Activated naive CD4-positive, alpha-beta T cell treated with anti-CD3 and anti-CD28 coated beads, Interleukin-2, amount 50 U/mL, for 24 hours (primary cell): Measurements from ENCODE around the gene AK9.
"Not testable (repeated sequence)": the region's sequence is repeated elsewhere in the genome, so short reads cannot be mapped to it uniquely, and the experiment has no call there.

ENCODE experiments used
- H3K27ac Mint-ChIP-seq: one replicate; pipeline ENCODE4 v1.8.0; 2021; ENCODE audit warnings: mild to moderate bottlenecking, mixed read lengths
- H3K27me3 Mint-ChIP-seq: one replicate; pipeline ENCODE4 v1.8.0; 2021; ENCODE audit warnings: mixed read lengths
- H3K36me3 Mint-ChIP-seq: one replicate; pipeline ENCODE4 v1.8.0; 2021; ENCODE audit warnings: mixed read lengths
- H3K4me1 Mint-ChIP-seq: one replicate; pipeline ENCODE4 v1.8.0; 2021; ENCODE audit warnings: mixed read lengths
- H3K4me3 Mint-ChIP-seq: one replicate; pipeline ENCODE4 v1.8.0; 2021; ENCODE audit warnings: mild to moderate bottlenecking, mixed read lengths
- H3K9me3 Mint-ChIP-seq: one replicate; pipeline ENCODE4 v1.8.0; 2021; ENCODE audit warnings: mixed read lengths

The AK9 gene

GRCh38 chr6:109713097-109713496 is 22.1 kb upstream of the AK9 start:
- Mint-ChIP-seq H3K9me3 (no peaks in the 10 kb centered on the region), H3K4me3 (no peak overlapping the region), H3K4me1 (peaks cover 30% of the 10 kb centered on the region), H3K36me3 (peaks cover 15% of the 10 kb centered on the region), H3K27ac (no peak overlapping the region), H3K27me3 (no peaks in the 10 kb centered on the region)

GRCh38 chr6:109708099-109708498 is 17.1 kb upstream of the AK9 start:
- H3K27me3 Mint-ChIP-seq, H3K4me3 Mint-ChIP-seq, H3K27ac Mint-ChIP-seq, H3K9me3 Mint-ChIP-seq, H3K36me3 Mint-ChIP-seq: not testable (repeated sequence)
- peaks cover 50% of the 10 kb centered on the region for H3K4me1 Mint-ChIP-seq

GRCh38 chr6:109706513-109706912 is 15.5 kb upstream of the AK9 start:
- Mint-ChIP-seq H3K27ac (peak overlapping the region; percentile 3), H3K9me3 (no peaks in the 10 kb centered on the region), H3K4me1 (peaks cover 46% of the 10 kb centered on the region), H3K4me3 (no peak overlapping the region), H3K27me3 (no peaks in the 10 kb centered on the region), H3K36me3 (peaks cover 5% of the 10 kb centered on the region)

- Mint-ChIP-seq H3K4me1 (peaks cover 49% of the 10 kb centered on the region), H3K27me3 (no peaks in the 10 kb centered on the region), H3K9me3 (no peaks in the 10 kb centered on the region)
Observed at GRCh38 chr6:109705258-109705657, 14.3 kb upstream of the AK9 start.

DNA sequence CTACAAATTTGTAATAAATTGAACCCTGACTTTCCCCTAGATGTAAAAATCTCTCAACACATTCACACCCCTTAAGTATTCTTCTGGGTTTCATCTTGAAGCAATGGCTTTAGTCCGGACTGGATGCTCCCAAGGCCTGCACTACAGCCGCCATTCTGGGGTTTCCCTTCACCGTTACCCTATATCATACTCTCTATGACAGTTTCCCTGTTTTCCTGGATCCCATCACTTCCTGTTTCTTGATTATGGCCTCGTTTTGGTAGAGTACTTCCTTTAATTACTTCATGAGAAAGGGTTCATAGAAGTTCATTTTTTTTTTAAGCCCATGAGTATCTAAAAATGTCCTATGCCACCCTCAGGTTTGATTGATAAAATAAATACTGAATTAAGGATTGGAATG is 11.8 kb upstream of the AK9 start:
- Mint-ChIP-seq H3K9me3 (no peaks in the 10 kb centered on the region), H3K36me3 (no peaks in the 10 kb centered on the region), H3K4me3 (no peak overlapping the region), H3K27ac (no peak overlapping the region), H3K27me3 (no peaks in the 10 kb centered on the region), H3K4me1 (peaks cover 36% of the 10 kb centered on the region)

More at GRCh38 chr6:109705258-109705657, 14.3 kb upstream of the AK9 start:
- peaks cover 5% of the 10 kb centered on the region for H3K36me3 Mint-ChIP-seq
- H3K27ac Mint-ChIP-seq = no peak overlapping the region
- no peak overlapping the region for H3K4me3 Mint-ChIP-seq

GRCh38 chr6:109701774-109702173 is 10.8 kb upstream of the AK9 start:
- H3K36me3 Mint-ChIP-seq = no peaks in the 10 kb centered on the region
- H3K27ac Mint-ChIP-seq = no peak overlapping the region
- H3K4me1 Mint-ChIP-seq = peaks cover 35% of the 10 kb centered on the region
- no peaks in the 10 kb centered on the region for H3K27me3 Mint-ChIP-seq
- no peaks in the 10 kb centered on the region for H3K9me3 Mint-ChIP-seq
- H3K4me3 Mint-ChIP-seq = no peak overlapping the region

- H3K27ac Mint-ChIP-seq = no peak overlapping the region
Observed at GRCh38 chr6:109701221-109701620, 10.2 kb upstream of the AK9 start.

GRCh38 chr6:109696355-109696754 is 5.4 kb upstream of the AK9 start:
- H3K9me3 Mint-ChIP-seq = no peaks in the 10 kb centered on the region
- H3K4me1 Mint-ChIP-seq = peaks cover 18% of the 10 kb centered on the region
- H3K27ac Mint-ChIP-seq = no peak overlapping the region
- H3K36me3 Mint-ChIP-seq = peaks cover 8% of the 10 kb centered on the region
- no peak overlapping the region for H3K4me3 Mint-ChIP-seq
- no peaks in the 10 kb centered on the region for H3K27me3 Mint-ChIP-seq

More at GRCh38 chr6:109701221-109701620, 10.2 kb upstream of the AK9 start:
- no peaks in the 10 kb centered on the region for H3K27me3 Mint-ChIP-seq
- peaks cover 3% of the 10 kb centered on the region for H3K36me3 Mint-ChIP-seq
- peaks cover 30% of the 10 kb centered on the region for H3K4me1 Mint-ChIP-seq
- H3K9me3 Mint-ChIP-seq = no peaks in the 10 kb centered on the region
- no peak overlapping the region for H3K4me3 Mint-ChIP-seq

DNA sequence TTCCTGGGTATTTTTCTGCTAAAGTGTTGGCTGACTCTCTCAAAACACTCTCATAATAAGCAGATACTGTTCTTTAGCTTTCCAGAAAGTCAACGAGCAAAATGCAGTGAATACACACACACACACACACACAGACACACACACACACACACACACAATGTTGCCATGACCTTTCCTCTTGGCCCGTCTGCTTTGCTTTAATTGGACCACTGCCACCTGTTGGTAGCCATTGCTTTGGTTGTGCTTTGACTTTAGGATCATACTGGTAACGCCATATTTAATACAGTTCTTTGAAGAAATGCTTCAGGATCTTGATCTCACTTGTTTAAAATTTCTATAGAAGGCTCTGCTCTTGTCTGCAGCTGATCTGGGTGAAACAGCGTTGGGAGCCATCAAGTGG is 4.5 kb upstream of the AK9 start:
- Mint-ChIP-seq H3K9me3 (no peaks in the 10 kb centered on the region), H3K27ac (no peak overlapping the region), H3K4me1 (peaks cover 16% of the 10 kb centered on the region), H3K36me3 (peaks cover 8% of the 10 kb centered on the region), H3K27me3 (no peaks in the 10 kb centered on the region), H3K4me3 (no peak overlapping the region)

- no peak overlapping the region for H3K27ac Mint-ChIP-seq
- no peak overlapping the region for H3K4me3 Mint-ChIP-seq
- H3K4me1 Mint-ChIP-seq = peaks cover 28% of the 10 kb centered on the region
- H3K9me3 Mint-ChIP-seq = no peaks in the 10 kb centered on the region
- no peaks in the 10 kb centered on the region for H3K27me3 Mint-ChIP-seq
- peaks cover 8% of the 10 kb centered on the region for H3K36me3 Mint-ChIP-seq
Observed at GRCh38 chr6:109693111-109693510, 2.1 kb upstream of the AK9 start.

DNA sequence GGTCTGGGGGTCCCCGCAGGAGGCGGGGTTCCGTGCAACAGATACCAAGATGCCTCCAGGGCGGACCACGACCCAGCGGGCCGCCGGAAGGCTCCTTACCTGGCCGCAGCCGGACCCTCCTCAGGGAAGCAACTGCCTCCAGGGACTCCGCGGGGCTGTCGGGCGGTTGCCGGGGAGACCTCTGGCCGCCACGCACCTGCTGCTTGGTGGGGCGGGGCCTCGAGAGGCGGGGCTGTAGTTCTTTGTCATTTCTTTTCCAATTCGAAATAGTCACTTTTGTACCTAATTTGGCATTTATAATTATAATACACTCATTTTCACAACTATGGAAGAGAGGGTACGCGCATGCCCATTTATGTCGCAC is 647 bp downstream of the AK9 start:
- Mint-ChIP-seq H3K4me3 (peak overlapping the region; percentile 98), H3K27me3 (no peaks in the 10 kb centered on the region), H3K36me3 (no peaks in the 10 kb centered on the region), H3K4me1 (peaks cover 40% of the 10 kb centered on the region), H3K9me3 (no peaks in the 10 kb centered on the region), H3K27ac (peak overlapping the region; percentile 97)

DNA sequence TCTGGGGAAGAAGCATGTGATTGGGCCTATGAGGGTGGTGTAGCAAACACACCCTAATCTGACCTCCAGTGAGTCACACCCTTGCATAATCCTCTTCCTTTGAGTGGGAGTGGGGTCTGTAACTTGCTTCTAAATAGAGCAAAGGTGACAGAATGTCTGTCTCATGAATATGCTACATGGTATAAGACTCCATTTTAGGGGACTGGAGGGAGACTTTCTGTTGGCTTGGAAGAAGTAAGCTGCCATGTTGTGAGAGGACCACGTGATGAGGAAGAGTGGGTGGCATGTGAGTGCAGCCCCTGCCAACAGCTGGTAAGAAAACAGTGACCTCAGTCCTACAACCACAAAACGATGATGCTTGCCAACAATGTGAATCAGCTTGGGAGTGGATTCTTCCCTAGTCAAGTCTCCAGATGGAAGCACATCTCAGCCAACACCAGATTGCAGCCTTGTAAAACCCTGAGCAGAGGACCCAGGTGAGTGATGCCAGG is 3.7 kb downstream of the AK9 start:
- Mint-ChIP-seq H3K27me3 (no peaks in the 10 kb centered on the region), H3K36me3 (peaks cover 3% of the 10 kb centered on the region), H3K9me3 (no peaks in the 10 kb centered on the region), H3K4me3 (peak overlapping the region; percentile 37), H3K4me1 (peaks cover 33% of the 10 kb centered on the region), H3K27ac (peak overlapping the region; percentile 68)

DNA sequence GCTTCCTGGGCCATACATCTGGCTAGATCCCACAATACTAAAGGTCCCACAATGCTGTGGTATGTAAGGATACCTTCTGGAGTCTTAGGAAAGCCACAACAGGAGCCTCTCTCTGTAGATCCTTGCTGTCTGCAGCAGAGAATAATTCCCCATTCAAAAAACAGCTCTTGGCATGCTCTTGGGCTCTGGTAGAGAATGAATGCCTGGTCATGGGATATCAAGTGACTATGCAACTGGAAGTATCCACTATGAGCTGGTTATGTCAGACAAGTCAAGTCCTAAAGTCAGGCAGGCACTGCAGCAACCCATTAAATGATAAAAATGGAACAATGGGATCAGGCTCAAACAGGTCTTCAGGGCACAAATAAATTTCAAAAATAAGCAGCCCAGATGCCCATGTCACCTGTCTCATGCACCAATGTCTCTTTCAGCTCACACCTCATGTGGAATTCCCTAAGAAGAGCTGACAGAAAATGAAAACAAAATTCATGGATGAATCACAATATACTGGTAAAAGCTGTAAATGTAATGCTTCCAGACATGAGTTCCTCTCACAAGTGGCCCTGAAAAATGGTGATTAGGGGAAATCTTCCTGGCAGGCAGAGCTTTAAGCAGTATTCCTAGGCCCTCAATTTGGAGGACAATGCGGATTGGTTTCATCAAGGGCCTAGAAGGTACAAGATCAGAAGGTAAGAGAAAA is 4.3 kb downstream of the AK9 start:
- Mint-ChIP-seq H3K4me1 (peaks cover 29% of the 10 kb centered on the region), H3K27ac (peak overlapping the region; percentile 68), H3K36me3 (peaks cover 3% of the 10 kb centered on the region), H3K27me3 (no peaks in the 10 kb centered on the region), H3K4me3 (peak overlapping the region; percentile 37), H3K9me3 (no peaks in the 10 kb centered on the region)

DNA sequence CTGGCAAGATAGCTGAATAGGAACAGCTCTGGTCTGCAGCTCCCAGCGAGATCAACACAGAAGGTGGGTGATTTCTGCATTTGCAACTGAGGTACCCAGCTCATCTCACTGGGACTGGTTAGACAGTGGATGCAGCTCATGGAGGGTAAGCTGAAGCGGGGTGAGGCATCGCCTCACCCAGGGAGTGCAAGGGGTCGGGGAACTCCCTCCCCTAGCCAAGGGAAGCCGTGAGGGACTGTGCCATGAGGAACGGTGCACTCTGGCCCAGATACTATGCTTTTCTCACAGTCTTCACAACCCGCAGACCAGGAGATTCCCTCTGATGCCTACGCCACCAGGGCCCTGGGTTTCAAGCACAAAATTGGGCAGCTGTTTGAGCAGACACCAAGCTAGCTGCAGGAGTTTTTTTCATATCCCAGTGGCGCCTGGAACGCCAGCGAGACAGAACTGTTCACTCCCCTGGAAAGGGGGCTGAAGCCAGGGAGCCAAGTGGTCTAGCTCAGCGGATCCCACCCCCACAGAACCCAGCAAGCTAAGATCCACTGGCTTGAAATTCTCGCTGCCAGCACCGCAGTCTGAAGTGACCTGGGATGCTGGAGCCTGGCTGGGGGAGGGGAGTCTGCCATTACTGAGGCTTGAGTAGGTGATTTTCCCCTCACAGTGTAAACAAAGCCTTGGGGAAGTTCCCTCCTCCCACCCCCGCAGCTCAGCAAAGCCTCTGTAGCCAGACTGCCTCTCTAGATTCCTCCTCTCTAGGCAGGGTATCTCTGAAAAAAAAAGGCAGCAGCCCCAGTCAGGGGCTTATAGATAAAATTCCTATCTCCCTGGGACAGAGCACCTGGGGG is 12.1 kb downstream of the AK9 start:
- H3K9me3 Mint-ChIP-seq, H3K27ac Mint-ChIP-seq, H3K36me3 Mint-ChIP-seq, H3K4me1 Mint-ChIP-seq, H3K27me3 Mint-ChIP-seq, H3K4me3 Mint-ChIP-seq: not testable (repeated sequence)

DNA sequence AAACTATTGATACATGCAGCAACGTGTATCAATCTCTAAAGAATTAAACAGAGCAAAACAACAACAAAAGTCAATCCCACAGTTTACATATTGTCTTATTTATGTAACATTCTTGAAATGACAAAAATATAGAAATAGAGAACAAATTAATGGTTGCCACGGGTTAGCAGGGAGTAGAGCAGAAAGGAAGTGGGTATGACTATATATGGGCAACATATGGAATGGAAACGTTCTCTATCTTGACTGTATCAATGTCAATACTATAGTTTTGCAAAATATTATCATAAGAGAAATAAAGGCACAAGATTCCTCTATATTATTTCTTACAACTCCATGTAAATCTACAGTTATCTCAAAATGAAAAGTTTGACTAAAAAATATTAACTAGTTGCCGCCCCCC is 12.8 kb downstream of the AK9 start:
- Mint-ChIP-seq H3K9me3 (no peaks in the 10 kb centered on the region), H3K36me3 (peaks cover 4% of the 10 kb centered on the region), H3K4me1 (peaks cover 4% of the 10 kb centered on the region), H3K4me3 (no peak overlapping the region), H3K27ac (no peak overlapping the region), H3K27me3 (no peaks in the 10 kb centered on the region)

- no peaks in the 10 kb centered on the region for H3K9me3 Mint-ChIP-seq
- no peak overlapping the region for H3K27ac Mint-ChIP-seq
- no peak overlapping the region for H3K4me3 Mint-ChIP-seq
- peaks cover 4% of the 10 kb centered on the region for H3K36me3 Mint-ChIP-seq
- H3K27me3 Mint-ChIP-seq = no peaks in the 10 kb centered on the region
- H3K4me1 Mint-ChIP-seq = peaks cover 1% of the 10 kb centered on the region
Observed at GRCh38 chr6:109676724-109677123, 14.3 kb downstream of the AK9 start.
